Measurements from ENCODE around the gene AFAP1L1.

AFAP1L1 gene

GRCh38 chr5:149374303-149374702 lies 102.6 kb downstream of the AFAP1L1 start:
- Mint-ChIP-seq H3K4me1 (peaks cover 10% of the 10 kb centered on the region), H3K9me3 (no peaks in the 10 kb centered on the region), H3K27me3 (no peaks in the 10 kb centered on the region), H3K4me3 (no peak overlapping the region), H3K27ac (no peak overlapping the region)
- DNase-seq (no peak), ATAC-seq (no peak)

- ATAC-seq (no peak), DNase-seq (no peak)
- Mint-ChIP-seq H3K9me3 (no peaks in the 10 kb centered on the region), H3K27me3 (no peaks in the 10 kb centered on the region), H3K4me3 (no peak overlapping the region), H3K27ac (no peak overlapping the region), H3K4me1 (peaks cover 6% of the 10 kb centered on the region)
Measured at GRCh38 chr5:149374801-149375200, 103.1 kb downstream of the AFAP1L1 start.

GRCh38 chr5:149375434-149375833 lies 103.8 kb downstream of the AFAP1L1 start:
- DNase-seq, result no peak
- Mint-ChIP-seq H3K9me3 (no peaks in the 10 kb centered on the region), H3K27me3 (no peaks in the 10 kb centered on the region), H3K27ac (no peak overlapping the region), H3K4me3 (no peak overlapping the region), H3K4me1 (peaks cover 6% of the 10 kb centered on the region)
- no peak for ATAC-seq

- H3K9me3 Mint-ChIP-seq, result no peaks in the 10 kb centered on the region
- no peak overlapping the region for H3K27ac Mint-ChIP-seq
- no peak for ATAC-seq
- no peak overlapping the region for H3K4me3 Mint-ChIP-seq
- DNase-seq, result no peak
- peaks cover 6% of the 10 kb centered on the region for H3K4me1 Mint-ChIP-seq
- no peaks in the 10 kb centered on the region for H3K27me3 Mint-ChIP-seq
Measured at GRCh38 chr5:149376104-149376503, 104.4 kb downstream of the AFAP1L1 start.

- H3K9me3 Mint-ChIP-seq, result no peaks in the 10 kb centered on the region
- H3K27ac Mint-ChIP-seq, result no peak overlapping the region
- H3K4me3 Mint-ChIP-seq, result no peak overlapping the region
- H3K27me3 Mint-ChIP-seq, result no peaks in the 10 kb centered on the region
- DNase-seq (no peak), ATAC-seq (no peak)
- H3K4me1 Mint-ChIP-seq, result peaks cover 5% of the 10 kb centered on the region
Measured at GRCh38 chr5:149376711-149377447, 105.2 kb downstream of the AFAP1L1 start.

- no peaks in the 10 kb centered on the region for H3K9me3 Mint-ChIP-seq
- no peaks in the 10 kb centered on the region for H3K27me3 Mint-ChIP-seq
- peak overlapping the region in 1 of 2 donors; percentile 30 for H3K27ac Mint-ChIP-seq
- peaks cover 9% of the 10 kb centered on the region for H3K4me1 Mint-ChIP-seq
- ATAC-seq (no peak), DNase-seq (no peak)
- no peak overlapping the region for H3K4me3 Mint-ChIP-seq
Measured at GRCh38 chr5:149378241-149378820, 106.7 kb downstream of the AFAP1L1 start.

- Mint-ChIP-seq H3K4me1 (peaks cover 9% of the 10 kb centered on the region), H3K27ac (peak within 1 kb of the TSS in 1 of 2 donors; percentile 30), H3K27me3 (no peaks in the 10 kb centered on the region), H3K4me3 (no peak within 1 kb of the TSS), H3K9me3 (no peaks in the 10 kb centered on the region)
- DNase-seq, result no peak
- ATAC-seq, result no peak
Measured at GRCh38 chr5:149379177-149379761, 107.6 kb downstream of the AFAP1L1 start, which contains the start of gene IL17B. IL17B (minus strand) TSS chr5:149379292; CDS start chr5:149379225, 67 bp downstream.

- DNase-seq (no peak), ATAC-seq (no peak)
- H3K4me1 Mint-ChIP-seq, result peaks cover 9% of the 10 kb centered on the region
- H3K27ac Mint-ChIP-seq, result no peak overlapping the region
- no peaks in the 10 kb centered on the region for H3K27me3 Mint-ChIP-seq
- no peaks in the 10 kb centered on the region for H3K9me3 Mint-ChIP-seq
- H3K4me3 Mint-ChIP-seq, result no peak overlapping the region
Measured at GRCh38 chr5:149379818-149380374, 108.2 kb downstream of the AFAP1L1 start.

GRCh38 chr5:149380466-149381121 lies 108.9 kb downstream of the AFAP1L1 start:
- no peak for DNase-seq
- H3K4me1 Mint-ChIP-seq, result peaks cover 9% of the 10 kb centered on the region
- no peak overlapping the region for H3K27ac Mint-ChIP-seq
- H3K9me3 Mint-ChIP-seq, result no peaks in the 10 kb centered on the region
- no peaks in the 10 kb centered on the region for H3K27me3 Mint-ChIP-seq
- H3K4me3 Mint-ChIP-seq, result no peak overlapping the region
- peak; percentile 32 for ATAC-seq

GRCh38 chr5:149381261-149381985 lies 109.8 kb downstream of the AFAP1L1 start:
- no peaks in the 10 kb centered on the region for H3K9me3 Mint-ChIP-seq
- H3K4me3 Mint-ChIP-seq, result no peak overlapping the region
- H3K27ac Mint-ChIP-seq, result no peak overlapping the region
- DNase-seq (no peak), ATAC-seq (peak; percentile 43)
- H3K4me1 Mint-ChIP-seq, result peaks cover 9% of the 10 kb centered on the region
- no peaks in the 10 kb centered on the region for H3K27me3 Mint-ChIP-seq

- Mint-ChIP-seq H3K27ac (no peak overlapping the region), H3K27me3 (no peaks in the 10 kb centered on the region), H3K4me3 (no peak overlapping the region), H3K4me1 (peaks cover 9% of the 10 kb centered on the region), H3K9me3 (no peaks in the 10 kb centered on the region)
- ATAC-seq, result peak; percentile 81
- DNase-seq, result peak; percentile 67 to 72
Measured at GRCh38 chr5:149381986-149382338, 110.3 kb downstream of the AFAP1L1 start.

- Mint-ChIP-seq H3K27ac (no peak overlapping the region), H3K4me3 (no peak overlapping the region), H3K4me1 (peaks cover 9% of the 10 kb centered on the region), H3K9me3 (no peaks in the 10 kb centered on the region), H3K27me3 (no peaks in the 10 kb centered on the region)
- no peak for ATAC-seq
- DNase-seq, result no peak
Measured at GRCh38 chr5:149382517-149383220, 111.0 kb downstream of the AFAP1L1 start.

GRCh38 chr5:149383399-149383798 lies 111.7 kb downstream of the AFAP1L1 start:
- no peak for DNase-seq
- ATAC-seq, result no peak
- no peak overlapping the region for H3K27ac Mint-ChIP-seq
- no peak overlapping the region for H3K4me3 Mint-ChIP-seq
- no peaks in the 10 kb centered on the region for H3K27me3 Mint-ChIP-seq
- peaks cover 0 to 4% of the 10 kb centered on the region in 2 donors for H3K9me3 Mint-ChIP-seq
- peaks cover 9% of the 10 kb centered on the region for H3K4me1 Mint-ChIP-seq

- Mint-ChIP-seq H3K4me3 (no peak overlapping the region), H3K27me3 (no peaks in the 10 kb centered on the region), H3K27ac (no peak overlapping the region), H3K4me1 (peaks cover 9% of the 10 kb centered on the region), H3K9me3 (peaks cover 0 to 6% of the 10 kb centered on the region in 2 donors)
- ATAC-seq, result no peak
- no peak for DNase-seq
Measured at GRCh38 chr5:149386166-149386565, 114.5 kb downstream of the AFAP1L1 start.
